ENCODE measurements around the gene WDR93. TPM values are rescaled to one million over a fixed set of nuclear protein-coding genes. Genes with fewer than 3 reads are reported as not detected.

WDR93 gene
- total RNA-seq, 4 donors from 2014 or later = 0.12 to 0.26 TPM; not detected in 2

DNA sequence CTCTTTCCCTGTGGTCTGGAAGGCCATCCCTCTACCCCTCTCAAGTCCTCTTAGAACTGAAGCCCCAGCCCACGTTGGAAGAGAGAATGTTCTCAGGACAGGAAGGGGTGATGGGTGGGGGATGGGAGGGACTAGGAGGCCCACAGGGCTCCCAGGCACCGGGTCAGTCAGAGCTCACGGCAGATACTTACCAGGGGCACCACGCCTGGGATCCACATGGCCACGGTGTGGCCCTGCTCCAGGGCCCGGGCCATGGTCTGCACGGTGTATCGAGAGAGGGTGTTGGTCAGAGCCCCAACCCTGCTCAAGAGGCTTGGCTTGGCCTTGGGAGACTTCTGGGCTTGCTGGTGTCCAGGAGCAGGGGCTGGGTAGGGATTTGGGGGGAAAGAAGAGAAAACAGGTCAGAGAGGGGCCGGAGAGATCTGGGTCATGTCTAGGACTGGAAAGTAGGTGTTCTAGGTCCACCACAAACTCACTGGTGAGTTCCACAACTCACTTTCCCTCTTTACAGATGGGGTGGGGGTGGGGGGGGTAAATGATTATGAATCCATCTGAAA is 21.2 kb upstream of the WDR93 start:
- no peak for TF ChIP-seq POLR2A (IDR thresholded peaks at IDR 0.05)
- TF ChIP-seq CTCF (IDR thresholded peaks at IDR 0.05) = no peak
- peak in 1 of 2 donors; percentile 80 for DNase-seq (ENCODE audit: low spot score in 2 of 2)
- H3K4me3 ChIP-seq (ENCODE audit: low read depth, poor library complexity, severe bottlenecking) = no peak overlapping the region
- intact Hi-C loops (cut with DNase I; ENCODE audit: low total_unique reads) = no loop called here
- WGBS, 2 donors = 80 to 86% methylated on average over 8 to 9 of the region's 9 CpGs

DNA sequence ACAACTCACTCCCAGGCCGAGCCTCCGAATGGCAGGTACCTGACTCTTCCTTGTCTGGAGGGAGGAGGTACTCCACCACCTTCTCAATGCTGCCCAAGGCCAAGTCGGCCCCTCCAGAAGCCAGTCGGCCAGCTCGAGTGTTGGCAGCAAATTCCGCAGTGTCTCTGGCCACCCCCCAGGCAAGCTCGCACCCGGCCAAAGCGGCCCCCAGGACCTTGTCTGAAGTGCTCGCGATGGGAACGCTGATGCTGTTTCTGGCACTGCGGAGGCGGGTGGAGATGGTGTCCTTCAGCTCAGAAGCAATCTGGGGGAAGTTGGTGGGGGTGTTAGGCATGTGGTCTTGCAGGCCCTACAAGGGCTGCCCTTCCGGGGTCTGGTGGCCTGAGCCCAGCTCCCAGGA is 20.7 kb upstream of the WDR93 start:
- peak in 1 of 2 donors; percentile 72 for DNase-seq (ENCODE audit: low spot score in 2 of 2)
- WGBS, 2 donors = 93 to 97% methylated on average over 12 to 15 of the region's 15 CpGs
- intact Hi-C loops (cut with DNase I; ENCODE audit: low total_unique reads) = no loop called here
- TF ChIP-seq CTCF (IDR thresholded peaks at IDR 0.05) = no peak
- TF ChIP-seq POLR2A (IDR thresholded peaks at IDR 0.05) = no peak
- no peak overlapping the region for H3K4me3 ChIP-seq (ENCODE audit: low read depth, poor library complexity, severe bottlenecking)

- WGBS, 2 donors = 70 to 86% methylated on average over 6 to 12 of the region's 12 CpGs
- peak in 1 of 2 donors; percentile 80 for DNase-seq (ENCODE audit: low spot score in 2 of 2)
- H3K4me3 ChIP-seq (ENCODE audit: low read depth, poor library complexity, severe bottlenecking) = no peak overlapping the region
- TF ChIP-seq CTCF (IDR thresholded peaks at IDR 0.05) = no peak
- no peak for TF ChIP-seq POLR2A (IDR thresholded peaks at IDR 0.05)
- intact Hi-C loops (cut with DNase I; ENCODE audit: low total_unique reads) = no loop called here
Measured at GRCh38 chr15:89670971-89671560, 19.5 kb upstream of the WDR93 start.

DNA sequence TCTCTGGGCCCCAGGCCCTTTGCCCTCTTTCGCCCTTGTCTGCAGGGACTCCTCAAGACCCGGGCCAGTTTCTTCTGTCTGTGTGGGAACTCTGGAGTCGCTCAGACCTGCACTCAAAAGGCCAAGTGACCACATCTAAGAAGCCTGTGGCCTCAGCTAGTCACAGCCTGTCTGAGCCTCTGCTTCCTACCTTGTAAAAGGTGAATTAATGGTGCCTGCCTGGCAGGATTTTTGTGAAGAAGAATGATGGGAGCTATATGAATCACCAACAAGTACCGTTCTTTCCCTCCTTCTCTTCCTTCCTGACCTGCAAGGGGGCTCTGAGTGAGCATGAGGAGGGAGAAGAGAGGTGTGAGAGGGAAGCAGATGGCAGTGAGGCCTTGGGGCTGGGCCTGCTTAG is 18.9 kb upstream of the WDR93 start:
- TF ChIP-seq POLR2A (IDR thresholded peaks at IDR 0.05) = no peak
- TF ChIP-seq CTCF (IDR thresholded peaks at IDR 0.05) = no peak
- peak in 1 of 2 donors; percentile 7 for DNase-seq (ENCODE audit: low spot score in 2 of 2)
- intact Hi-C loops (cut with DNase I; ENCODE audit: low total_unique reads) = no loop called here
- no peak overlapping the region for H3K4me3 ChIP-seq (ENCODE audit: low read depth, poor library complexity, severe bottlenecking)
- WGBS, 2 donors = 57 to 62% methylated on average over 4 of the region's 4 CpGs

DNA sequence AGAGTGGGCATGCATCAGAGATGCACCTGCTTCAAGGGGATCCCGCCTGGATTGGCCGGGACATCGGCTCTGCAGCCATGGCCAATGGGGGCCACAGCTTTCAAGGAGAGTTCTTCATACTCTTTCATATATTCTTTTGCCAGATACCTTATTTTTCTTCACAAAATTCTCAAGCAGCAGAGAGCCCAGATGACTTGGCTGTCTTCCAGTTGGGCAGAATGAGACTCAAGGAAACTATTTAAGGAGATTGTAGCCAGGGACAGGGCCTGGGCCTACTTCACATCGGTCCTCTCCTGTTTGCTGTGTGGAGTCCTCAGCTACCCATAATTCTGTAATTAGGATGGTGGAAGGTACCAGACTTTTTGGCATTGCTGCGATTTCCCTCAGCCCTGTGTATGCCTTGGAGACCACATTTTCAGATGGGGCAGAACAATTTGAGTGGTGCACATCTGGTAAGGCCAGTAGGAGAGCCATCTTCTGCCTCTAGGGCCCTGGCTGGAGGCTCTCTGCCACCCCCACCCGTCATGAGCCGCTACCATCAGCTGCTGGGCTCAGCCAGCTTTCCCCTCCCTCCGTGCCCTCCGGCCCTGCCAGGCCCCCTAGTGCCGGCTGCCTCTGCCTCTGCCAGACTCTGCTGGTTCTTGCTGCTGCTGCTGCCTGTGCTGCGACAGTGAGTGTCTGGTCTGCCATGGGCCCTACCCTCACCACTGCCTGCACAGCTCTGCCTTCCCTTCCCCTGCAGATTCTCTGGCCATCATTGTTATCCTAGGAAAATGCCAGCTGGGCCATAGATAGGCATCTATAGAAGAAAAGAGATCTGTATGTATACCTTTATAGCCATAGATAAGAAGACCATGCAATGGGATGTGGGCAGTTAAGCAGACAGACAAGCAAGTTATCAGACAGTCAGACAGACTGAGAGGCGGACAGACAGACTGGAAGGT is 18.1 kb upstream of the WDR93 start:
- H3K4me3 ChIP-seq (ENCODE audit: low read depth, poor library complexity, severe bottlenecking) = no peak overlapping the region
- TF ChIP-seq POLR2A (IDR thresholded peaks at IDR 0.05) = no peak
- TF ChIP-seq CTCF (IDR thresholded peaks at IDR 0.05) = no peak
- intact Hi-C loops (cut with DNase I; ENCODE audit: low total_unique reads) = no loop called here
- 88 to 90% methylated on average over 12 of the region's 12 CpGs for WGBS, 2 donors
- peak in 1 of 2 donors; percentile 74 for DNase-seq (ENCODE audit: low spot score in 2 of 2)
